CD14-positive monocyte (primary cell): ENCODE measurements around the gene RGS9. TPM values are rescaled to one million over a fixed set of nuclear protein-coding genes. Genes with fewer than 3 reads are reported as not detected.

Experiments used
- DNase-seq, 3 donors: peaks; one replicate each; pipeline ENCODE4 v3.0.0-alpha.2; 2011 to 2022
- H2AFZ ChIP-seq: 2 replicates; pipeline ENCODE4 v1.6.0; 2012; ENCODE audit warnings: mild to moderate bottlenecking, low read depth, low read length, inconsistent platforms; ENCODE audit not compliant: insufficient read depth, poor library complexity, severe bottlenecking
- H3K27ac ChIP-seq, 2 donors: 1 replicate in 1 of 2; 2 replicates in 1 of 2; pipeline ENCODE4 v1.5.1; 2012 to 2013; ENCODE audit warnings: low read length in 2 of 2, control low read depth in 1 of 2, inconsistent platforms in 1 of 2, low read depth in 1 of 2, mild to moderate bottlenecking in 1 of 2
- H3K27me3 ChIP-seq, 2 donors: one replicate each; pipeline versions ENCODE4 v1.6.0 to v1.6.1; 2011 to 2013; ENCODE audit warnings: low read length in 2 of 2; ENCODE audit not compliant: control insufficient read depth in 2 of 2, insufficient read depth in 2 of 2
- H3K36me3 ChIP-seq, 2 donors: replicated peaks in 1 of 2; 1 replicate in 1 of 2; 2 replicates in 1 of 2; pipeline versions ENCODE4 v1.5.1 to v1.6.1; 2012 to 2013; ENCODE audit warnings: low read length in 2 of 2, control low read depth in 1 of 2, inconsistent platforms in 1 of 2, mild to moderate bottlenecking in 1 of 2; ENCODE audit not compliant: insufficient read depth in 2 of 2, control insufficient read depth in 1 of 2
- H3K4me1 ChIP-seq, 2 donors: 1 replicate in 1 of 2; 2 replicates in 1 of 2; pipeline versions ENCODE4 v1.5.1 to v1.6.1; 2012 to 2013; ENCODE audit warnings: low read length in 2 of 2, control low read depth in 1 of 2, inconsistent platforms in 1 of 2, mild to moderate bottlenecking in 1 of 2, moderate library complexity in 1 of 2; ENCODE audit not compliant: insufficient read depth in 2 of 2, control insufficient read depth in 1 of 2
- H3K4me2 ChIP-seq: replicated peaks from 2 replicates; pipeline ENCODE3; 2012; ENCODE audit warnings: low read length, moderate library complexity, mild to moderate bottlenecking; ENCODE audit not compliant: poor library complexity, severe bottlenecking; ENCODE audit errors: extremely low read depth
- H3K4me3 ChIP-seq, 3 experiments: fragments of 200-600 bp in 1 of 3; sonication (generic) in 1 of 3; replicated peaks in 1 of 3; 1 replicate in 2 of 3; 2 replicates in 1 of 3; pipeline ENCODE4 v1.5.1; 2011 to 2013; ENCODE audit warnings: low read length in 3 of 3, mild to moderate bottlenecking in 3 of 3, control low read depth in 2 of 3, low read depth in 2 of 3, inconsistent platforms in 1 of 3, moderate library complexity in 1 of 3
- H3K79me2 ChIP-seq: 2 replicates; pipeline ENCODE4 v1.6.0; 2012; ENCODE audit warnings: mild to moderate bottlenecking, control low read depth, inconsistent platforms, low read length, moderate library complexity; ENCODE audit not compliant: insufficient read depth
- H3K9ac ChIP-seq: 2 replicates; pipeline ENCODE4 v1.6.0; 2017; ENCODE audit warnings: low read length, mild to moderate bottlenecking; ENCODE audit not compliant: insufficient read depth, poor library complexity, severe bottlenecking
- H3K9me3 ChIP-seq, 2 donors: replicated peaks in 1 of 2; 1 replicate in 1 of 2; 2 replicates in 1 of 2; pipeline versions ENCODE4 v1.5.1 to v1.6.1; 2012 to 2013; ENCODE audit warnings: low read length in 2 of 2, control low read depth in 1 of 2; ENCODE audit not compliant: control insufficient read depth in 1 of 2, insufficient read depth in 1 of 2
- H4K20me1 ChIP-seq: 2 replicates; pipeline ENCODE4 v1.6.0; 2012; ENCODE audit warnings: mild to moderate bottlenecking, low read length, control low read depth, moderate library complexity; ENCODE audit not compliant: insufficient read depth
- H3K27ac Mint-ChIP-seq, 7 donors: one replicate each; pipeline ENCODE4 v1.8.0; 2020; ENCODE audit warnings: mild to moderate bottlenecking in 7 of 7, mixed read lengths in 7 of 7, moderate library complexity in 6 of 7, inconsistent platforms in 2 of 7
- H3K27me3 Mint-ChIP-seq, 3 donors: one replicate each; pipeline ENCODE4 v1.8.0; 2021 to 2022; ENCODE audit warnings: low read depth in 3 of 3, mild to moderate bottlenecking in 3 of 3, mixed read lengths in 3 of 3, moderate library complexity in 3 of 3, inconsistent platforms in 1 of 3
- H3K36me3 Mint-ChIP-seq, 2 donors: one replicate each; pipeline ENCODE4 v1.8.0; 2020; ENCODE audit warnings: mixed read lengths in 2 of 2, inconsistent platforms in 1 of 2, mild to moderate bottlenecking in 1 of 2
- H3K4me1 Mint-ChIP-seq: one replicate; pipeline ENCODE4 v1.8.0; 2020; ENCODE audit warnings: mild to moderate bottlenecking, mixed read lengths
- H3K4me3 Mint-ChIP-seq, 2 donors: one replicate each; pipeline ENCODE4 v1.8.0; 2020; ENCODE audit warnings: mild to moderate bottlenecking in 2 of 2, mixed read lengths in 2 of 2, moderate library complexity in 1 of 2
- H3K9me3 Mint-ChIP-seq, 7 donors: one replicate each; pipeline ENCODE4 v1.8.0; 2020 to 2022; ENCODE audit warnings: mixed read lengths in 7 of 7, mild to moderate bottlenecking in 6 of 7, moderate library complexity in 6 of 7, inconsistent platforms in 2 of 7
- WGBS: methylation state at CpG from one replicate; pipeline ENCODE4 v1.1.5; 2013; ENCODE audit warnings: missing lambda C conversion rate; ENCODE audit not compliant: insufficient coverage; 5-methylcytosine and 5-hydroxymethylcytosine counted together
- intact Hi-C, 2 donors: fragments of 100-400 bp; cut with micrococcal nuclease; formaldehyde crosslinking; loops; one replicate each; pipeline versions ENCODE4 v1.15.0 to v1.15.1; 2023
- polyA minus RNA-seq: library from RNA; depleted of rRNA, polyadenylated mRNA; stranded (reverse); fragments of >200 nt; gene quantifications from 2 replicates; pipeline ENCODE4 v1.2.3, GENCODE V29; 2012
- polyA plus RNA-seq, 3 donors: library from polyadenylated mRNA; depleted of rRNA in 1 of 3; unstranded in 2 of 3; stranded (reverse) in 1 of 3; fragments of 300-500 nt in 2 of 3; fragments of >200 nt in 1 of 3; fragmentation: Illumina TruSeq in 2 of 3; gene quantifications; 1 replicate in 2 of 3; 2 replicates in 1 of 3; pipeline ENCODE4 v1.2.3, GENCODE V29; 2012 to 2021
- total RNA-seq, 12 experiments: library from RNA in 1 of 12; stranded (reverse) in 1 of 12; fragments of 120-200 nt in 1 of 12; gene quantifications; one replicate each; pipeline ENCODE4 v1.2.4 and lab custom pipeline; 2013 to 2026; ENCODE audit warnings: mixed read lengths in 6 of 12, inconsistent platforms in 1 of 12
- TF ChIP-seq, protein P1 (sequence below): fragments of 200-600 bp; IDR thresholded peaks from one replicate; pipeline ENCODE4 v1.8.0; 2022; ENCODE audit warnings: antibody characterized with exemption, mild to moderate bottlenecking

The RGS9 gene
- total RNA-seq (2013) = 0.13 TPM
- under 1 TPM in 1 of 3 donors, not detected in 2; 0.08 TPM for polyA plus RNA-seq
- polyA minus RNA-seq = 0.14 and 0.24 TPM in 2 replicates
- total RNA-seq (lab: John Stamatoyannopoulos, UW) = 0.17 to 3.9 (median 0.58) reads per million in 11 experiments

DNA sequence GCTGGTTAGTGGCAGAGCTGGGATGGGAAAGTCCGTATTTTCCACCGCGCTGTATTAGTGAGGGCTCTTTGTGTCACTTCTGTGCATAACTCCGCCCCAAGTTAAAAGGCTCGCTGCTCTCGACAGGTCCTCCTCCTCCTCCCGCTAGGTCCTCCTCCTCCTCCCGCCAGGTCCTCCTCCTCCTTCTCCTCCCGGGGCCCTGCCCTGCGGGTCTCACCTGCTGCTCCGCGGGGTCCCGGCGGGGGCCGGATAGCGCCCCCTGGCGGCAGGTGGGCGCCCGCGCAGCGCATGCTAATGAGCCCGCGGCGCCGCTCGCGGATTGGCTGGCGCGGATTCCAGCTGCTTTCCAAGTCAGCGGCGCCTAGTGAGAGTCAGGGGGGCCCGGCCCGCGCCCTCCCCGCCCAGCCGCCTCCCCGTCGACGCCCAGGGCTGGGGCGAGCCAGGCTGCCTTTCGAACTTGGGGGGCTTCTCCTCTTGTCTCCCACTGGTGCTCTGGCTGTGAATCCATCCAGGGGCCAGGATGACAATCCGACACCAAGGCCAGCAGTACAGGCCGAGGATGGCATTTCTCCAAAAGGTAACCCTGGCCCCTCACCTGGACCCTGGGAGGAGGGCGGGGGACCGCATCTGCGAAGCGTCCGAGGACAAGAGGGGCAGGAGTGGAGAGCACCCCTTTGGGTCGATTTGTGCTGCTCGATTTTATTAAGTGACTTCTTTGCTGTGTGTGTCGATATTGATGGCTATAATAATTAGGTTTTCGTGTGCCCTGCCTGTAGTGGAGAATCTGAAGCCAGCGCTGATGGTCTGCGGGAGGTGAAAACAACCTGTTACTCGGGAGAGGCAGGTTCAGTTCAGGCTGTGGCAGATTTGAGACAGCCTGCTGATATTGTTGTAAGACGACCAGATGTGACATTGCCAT lies at the start of gene RGS9:
Gene RGS9, plus strand, starts transcription at position 350 of the 919 bp plus-strand sequence. Its CDS starts 171 bp downstream, at position 521.
- 2% methylated on average over 50 of the region's 56 CpGs for WGBS
- no peaks in the 10 kb centered on the region for H3K36me3 Mint-ChIP-seq
- Histone ChIP-seq H3K27me3 (peaks cover 8 to 30% of the 10 kb centered on the region in 2 donors), H3K9me3 (no peaks in the 10 kb centered on the region), H3K4me2 (peak within 1 kb of the TSS; percentile 62), H3K36me3 (no peaks in the 10 kb centered on the region), H4K20me1 (no peaks in the 10 kb centered on the region), H3K4me1 (peaks cover 7 to 11% of the 10 kb centered on the region in 2 donors), H3K27ac (no peak within 1 kb of the TSS), H2AFZ (peak within 1 kb of the TSS; percentile 76), H3K9ac (peak within 1 kb of the TSS; percentile 37), H3K79me2 (no peaks in the 10 kb centered on the region), H3K4me3 (peak within 1 kb of the TSS in 1 of 3 experiments; percentile 63)
- H3K4me3 Mint-ChIP-seq = peak within 1 kb of the TSS; percentile 62 to 89
- H3K9me3 Mint-ChIP-seq = peaks cover 0 to 2% (median 0%) of the 10 kb centered on the region in 7 donors
- H3K27ac Mint-ChIP-seq = peak within 1 kb of the TSS in 3 of 7 donors; percentile 41 to 73 (median 71)
- peaks cover 38 to 47% (median 44%) of the 10 kb centered on the region in 3 donors for H3K27me3 Mint-ChIP-seq
- TF ChIP-seq, protein P1, sequence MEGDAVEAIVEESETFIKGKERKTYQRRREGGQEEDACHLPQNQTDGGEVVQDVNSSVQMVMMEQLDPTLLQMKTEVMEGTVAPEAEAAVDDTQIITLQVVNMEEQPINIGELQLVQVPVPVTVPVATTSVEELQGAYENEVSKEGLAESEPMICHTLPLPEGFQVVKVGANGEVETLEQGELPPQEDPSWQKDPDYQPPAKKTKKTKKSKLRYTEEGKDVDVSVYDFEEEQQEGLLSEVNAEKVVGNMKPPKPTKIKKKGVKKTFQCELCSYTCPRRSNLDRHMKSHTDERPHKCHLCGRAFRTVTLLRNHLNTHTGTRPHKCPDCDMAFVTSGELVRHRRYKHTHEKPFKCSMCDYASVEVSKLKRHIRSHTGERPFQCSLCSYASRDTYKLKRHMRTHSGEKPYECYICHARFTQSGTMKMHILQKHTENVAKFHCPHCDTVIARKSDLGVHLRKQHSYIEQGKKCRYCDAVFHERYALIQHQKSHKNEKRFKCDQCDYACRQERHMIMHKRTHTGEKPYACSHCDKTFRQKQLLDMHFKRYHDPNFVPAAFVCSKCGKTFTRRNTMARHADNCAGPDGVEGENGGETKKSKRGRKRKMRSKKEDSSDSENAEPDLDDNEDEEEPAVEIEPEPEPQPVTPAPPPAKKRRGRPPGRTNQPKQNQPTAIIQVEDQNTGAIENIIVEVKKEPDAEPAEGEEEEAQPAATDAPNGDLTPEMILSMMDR = peak; percentile 94
- DNase-seq = peak; percentile 43 to 70 (median 69)
- intact Hi-C loops = no loop called here
- H3K4me1 Mint-ChIP-seq = peaks cover 13% of the 10 kb centered on the region

DNA sequence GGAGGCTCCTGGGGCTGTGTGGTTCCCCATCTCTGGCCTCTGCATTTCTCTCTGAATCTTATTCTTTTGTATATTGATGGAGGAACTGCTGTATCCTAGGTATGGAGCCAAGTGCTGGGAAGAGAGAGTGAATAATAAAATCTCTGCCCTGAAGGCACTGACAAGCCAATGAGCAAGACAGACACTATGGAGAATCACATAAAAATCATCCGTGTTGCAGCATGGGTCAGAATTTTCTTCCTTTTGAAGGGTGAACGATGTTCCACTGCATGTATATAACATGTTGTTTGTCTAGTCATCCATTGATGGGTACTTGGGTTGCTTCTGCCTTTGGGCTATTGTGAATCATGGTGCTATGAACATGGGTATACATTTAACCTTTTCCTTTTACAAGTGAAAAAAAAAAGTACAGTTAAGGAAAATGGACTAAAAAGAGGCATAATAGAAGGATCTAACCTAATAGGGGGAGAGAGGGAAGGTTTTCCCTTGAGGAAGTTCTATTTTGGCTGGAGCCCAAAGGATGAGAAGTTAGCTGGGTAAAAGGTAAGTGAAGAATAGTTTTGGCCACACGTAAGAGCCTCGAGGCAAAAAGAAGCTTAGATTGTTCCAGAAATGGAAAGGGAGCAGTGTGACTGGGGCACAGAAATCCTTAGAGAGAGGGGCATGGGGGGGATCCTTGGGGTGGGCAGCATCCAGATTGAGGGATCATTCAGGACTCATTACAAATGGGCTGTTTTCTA lies 48.4 kb upstream of the RGS9 start:
- Mint-ChIP-seq H3K27me3 (peaks cover 6 to 12% (median 10%) of the 10 kb centered on the region in 3 donors), H3K27ac (no peak overlapping the region), H3K9me3 (no peaks in the 10 kb centered on the region), H3K36me3 (no peaks in the 10 kb centered on the region), H3K4me1 (no peaks in the 10 kb centered on the region), H3K4me3 (no peak overlapping the region)
- TF ChIP-seq, protein P1 = no peak
- H3K9ac ChIP-seq = no peak overlapping the region
- intact Hi-C loops = no loop called here
- no peak overlapping the region for H3K4me2 ChIP-seq
- H2AFZ ChIP-seq = no peak overlapping the region
- no peaks in the 10 kb centered on the region for H3K27me3 ChIP-seq
- H3K4me1 ChIP-seq = no peaks in the 10 kb centered on the region
- no peak for DNase-seq
- no peaks in the 10 kb centered on the region for H3K9me3 ChIP-seq
- H3K79me2 ChIP-seq = no peaks in the 10 kb centered on the region
- no peaks in the 10 kb centered on the region for H3K36me3 ChIP-seq
- no peak overlapping the region for H3K4me3 ChIP-seq
- H3K27ac ChIP-seq = no peak overlapping the region
- 100% methylated on average over 3 of the region's 4 CpGs for WGBS
- no peaks in the 10 kb centered on the region for H4K20me1 ChIP-seq
